ENCODE measurements around the gene PDE4D. TPM values are rescaled to one million over a fixed set of nuclear protein-coding genes. Genes with fewer than 3 reads are reported as not detected.
A peak's percentile ranks its signal among the peaks of the same experiment; 100 is the strongest.

The PDE4D gene
- total RNA-seq, 1 donor from 2014 or later = 28.2 TPM

DNA sequence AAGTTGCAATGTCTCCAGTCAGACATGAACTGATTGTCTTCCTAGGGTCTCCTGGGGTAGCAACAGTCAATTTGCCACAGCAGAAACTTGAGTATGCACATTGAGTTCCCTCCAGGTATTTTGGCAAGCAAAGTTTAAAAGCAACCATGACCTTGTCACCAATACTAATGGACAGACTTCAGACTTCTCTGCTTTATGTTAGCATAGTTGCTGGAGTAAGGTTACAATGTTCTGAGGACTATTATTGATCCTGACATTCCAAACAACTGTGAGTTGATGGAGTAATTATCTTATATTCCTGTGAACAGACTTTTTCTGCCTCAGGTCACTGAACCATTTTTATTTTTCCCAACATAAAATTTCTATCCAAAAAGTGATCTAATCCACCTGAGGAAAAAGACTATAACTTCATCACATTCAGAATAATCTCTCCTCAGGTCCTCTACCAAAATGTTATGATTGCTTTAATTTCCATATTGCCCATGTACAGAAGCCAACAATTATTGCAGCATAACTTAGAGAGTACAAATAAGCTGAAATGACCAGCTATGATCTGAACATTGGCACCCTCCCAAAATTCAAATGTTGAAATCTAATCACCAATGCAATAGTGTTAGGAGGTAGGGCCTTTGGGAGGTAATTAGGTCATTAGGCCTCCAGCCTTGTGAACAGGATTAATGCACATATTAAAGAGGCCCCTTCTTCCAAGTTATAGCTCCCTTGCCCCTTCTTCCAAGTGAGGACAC is 228.3 kb downstream of the PDE4D start:
- DNase-seq = no peak
- no peaks in the 10 kb centered on the region for H3K27me3 Mint-ChIP-seq
- no peaks in the 10 kb centered on the region for H3K9me3 Mint-ChIP-seq
- H3K36me3 Mint-ChIP-seq (ENCODE audit: low read depth) = no peaks in the 10 kb centered on the region
- POLR2A ChIA-PET = no interaction called here
- CTCF ChIA-PET = interaction anchor here (0.8 to 1.3 kb wide), 3 partner anchors 8 to 161 kb away, joined by 4 to 7 read pairs (median 4); no protein-coding TSS in a partner anchor
- TF ChIP-seq, protein P1, sequence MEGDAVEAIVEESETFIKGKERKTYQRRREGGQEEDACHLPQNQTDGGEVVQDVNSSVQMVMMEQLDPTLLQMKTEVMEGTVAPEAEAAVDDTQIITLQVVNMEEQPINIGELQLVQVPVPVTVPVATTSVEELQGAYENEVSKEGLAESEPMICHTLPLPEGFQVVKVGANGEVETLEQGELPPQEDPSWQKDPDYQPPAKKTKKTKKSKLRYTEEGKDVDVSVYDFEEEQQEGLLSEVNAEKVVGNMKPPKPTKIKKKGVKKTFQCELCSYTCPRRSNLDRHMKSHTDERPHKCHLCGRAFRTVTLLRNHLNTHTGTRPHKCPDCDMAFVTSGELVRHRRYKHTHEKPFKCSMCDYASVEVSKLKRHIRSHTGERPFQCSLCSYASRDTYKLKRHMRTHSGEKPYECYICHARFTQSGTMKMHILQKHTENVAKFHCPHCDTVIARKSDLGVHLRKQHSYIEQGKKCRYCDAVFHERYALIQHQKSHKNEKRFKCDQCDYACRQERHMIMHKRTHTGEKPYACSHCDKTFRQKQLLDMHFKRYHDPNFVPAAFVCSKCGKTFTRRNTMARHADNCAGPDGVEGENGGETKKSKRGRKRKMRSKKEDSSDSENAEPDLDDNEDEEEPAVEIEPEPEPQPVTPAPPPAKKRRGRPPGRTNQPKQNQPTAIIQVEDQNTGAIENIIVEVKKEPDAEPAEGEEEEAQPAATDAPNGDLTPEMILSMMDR (IDR thresholded peaks at IDR 0.05) = no peak
- H3K4me1 Mint-ChIP-seq = peaks cover 43% of the 10 kb centered on the region
- no peak for ATAC-seq (ENCODE audit: low read depth)
- intact Hi-C loops (cut with micrococcal nuclease) = no loop called here
- no peak overlapping the region for H3K4me3 Mint-ChIP-seq
- H3K27ac Mint-ChIP-seq = no peak overlapping the region

DNA sequence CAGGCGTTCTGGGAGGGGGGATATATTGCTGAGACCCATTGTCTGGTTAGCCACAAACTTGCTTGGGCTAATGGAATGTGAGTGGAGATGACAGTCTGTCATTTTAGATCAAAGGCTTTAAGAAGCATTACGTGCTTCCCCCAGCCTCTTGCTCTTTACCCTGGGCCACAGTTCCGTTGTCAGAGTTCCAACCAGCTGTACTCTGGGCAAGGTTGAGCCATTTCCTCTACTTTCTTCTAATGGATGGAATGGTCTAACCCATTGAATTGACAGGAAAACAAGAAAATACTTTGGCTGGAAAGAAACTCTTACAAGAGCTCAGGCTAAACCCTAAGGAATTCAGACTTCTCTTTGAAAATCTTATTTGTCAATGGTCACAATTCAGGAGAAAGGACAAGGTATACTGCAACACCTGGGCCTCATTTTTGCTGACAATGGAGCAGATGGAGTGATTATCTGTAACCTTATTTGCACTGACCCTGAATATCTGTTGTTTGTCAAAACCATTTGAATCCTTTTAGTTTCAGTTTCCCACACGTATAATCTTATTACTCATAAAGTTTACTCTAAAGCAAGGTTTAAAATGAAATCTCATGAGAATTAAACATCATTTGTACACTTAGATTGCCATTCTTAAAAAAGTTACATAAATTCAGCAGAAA is 231.4 kb downstream of the PDE4D start:
- POLR2A ChIA-PET = no interaction called here
- DNase-seq = no peak
- intact Hi-C loops (cut with micrococcal nuclease) = no loop called here
- H3K4me3 Mint-ChIP-seq = peak overlapping the region; percentile 41
- peak overlapping the region; percentile 24 for H3K27ac Mint-ChIP-seq
- H3K36me3 Mint-ChIP-seq (ENCODE audit: low read depth) = no peaks in the 10 kb centered on the region
- no peaks in the 10 kb centered on the region for H3K27me3 Mint-ChIP-seq
- peaks cover 42% of the 10 kb centered on the region for H3K4me1 Mint-ChIP-seq
- TF ChIP-seq, protein P1 (IDR thresholded peaks at IDR 0.05) = no peak
- no peak for ATAC-seq (ENCODE audit: low read depth)
- H3K9me3 Mint-ChIP-seq = no peaks in the 10 kb centered on the region
- CTCF ChIA-PET = interaction anchor here (3.1 to 4.1 kb wide), 3 partner anchors 10 to 156 kb away, joined by 10 to 72 read pairs (median 29); no protein-coding TSS in a partner anchor

DNA sequence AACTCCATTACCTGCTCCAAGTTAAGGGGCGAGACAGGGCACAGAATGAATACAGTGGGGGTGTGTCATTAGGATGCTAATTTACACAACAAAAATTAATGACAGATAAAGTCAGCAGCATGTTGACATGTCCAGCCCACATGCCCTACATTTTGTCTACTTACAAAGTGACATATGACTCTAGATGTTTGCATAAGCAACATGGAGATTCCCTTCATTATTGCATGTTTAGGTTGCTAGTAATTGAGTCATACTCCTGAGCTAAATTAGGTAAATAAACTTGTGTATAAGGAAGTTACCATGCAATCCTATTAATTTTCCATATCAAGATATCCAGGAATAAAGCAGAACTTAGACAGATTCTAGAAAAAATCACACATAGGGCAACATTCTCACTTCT is 232.2 kb downstream of the PDE4D start:
- Mint-ChIP-seq H3K4me1 (peaks cover 42% of the 10 kb centered on the region), H3K36me3 (ENCODE audit: low read depth) (no peaks in the 10 kb centered on the region), H3K27me3 (no peaks in the 10 kb centered on the region), H3K27ac (no peak overlapping the region), H3K9me3 (no peaks in the 10 kb centered on the region), H3K4me3 (no peak overlapping the region)
- POLR2A ChIA-PET = interaction anchor here (0.8 kb wide), 1 partner anchor 12 kb away, joined by 3 read pairs; no protein-coding TSS in a partner anchor
- TF ChIP-seq, protein P1 (IDR thresholded peaks at IDR 0.05) = no peak
- CTCF ChIA-PET = interaction anchor here (3.1 to 4.1 kb wide), 3 partner anchors 11 to 155 kb away, joined by 10 to 72 read pairs (median 29); no protein-coding TSS in a partner anchor
- DNase-seq (no peak), ATAC-seq (ENCODE audit: low read depth) (no peak)
- intact Hi-C loops (cut with micrococcal nuclease) = no loop called here

DNA sequence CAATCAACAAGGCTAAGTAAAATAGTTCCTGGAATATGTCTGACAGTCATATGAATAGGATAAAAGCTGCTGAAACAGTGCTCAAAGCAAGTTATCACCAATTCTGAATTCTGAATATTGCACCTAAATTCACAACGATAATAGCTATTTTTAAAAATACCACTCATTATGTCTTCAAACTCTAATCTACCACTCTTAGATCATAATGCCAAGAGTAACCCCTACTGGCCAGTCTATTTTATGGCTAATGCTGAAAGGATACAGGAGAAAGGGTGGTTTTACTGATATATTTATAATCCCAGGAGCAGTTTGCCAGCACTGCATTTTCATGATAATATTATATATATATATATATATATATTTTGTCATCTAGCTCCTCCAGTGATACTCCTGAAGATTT is 232.8 kb downstream of the PDE4D start:
- POLR2A ChIA-PET = interaction anchor here (0.6 to 0.8 kb wide), 2 partner anchors 13 to 749 kb away, joined by 3 to 5 read pairs; no protein-coding TSS in a partner anchor
- intact Hi-C loops (cut with micrococcal nuclease) = loop anchor here (1.0 kb wide), 1 partner anchor 154 kb away; no protein-coding TSS in a partner anchor

More for the DNA sequence above, 232.8 kb downstream of the PDE4D start:
- DNase-seq (no peak), ATAC-seq (ENCODE audit: low read depth) (peak; percentile 40)
- Mint-ChIP-seq H3K4me3 (no peak overlapping the region), H3K4me1 (peaks cover 47% of the 10 kb centered on the region), H3K9me3 (no peaks in the 10 kb centered on the region), H3K27me3 (no peaks in the 10 kb centered on the region), H3K36me3 (ENCODE audit: low read depth) (no peaks in the 10 kb centered on the region), H3K27ac (no peak overlapping the region)
- CTCF ChIA-PET = interaction anchor here (0.6 to 4.1 kb wide), 6 partner anchors 11 to 272 kb away, joined by 3 to 72 read pairs (median 8); no protein-coding TSS in a partner anchor
- TF ChIP-seq, protein P1 (IDR thresholded peaks at IDR 0.05) = no peak
